Mononuclear cell (primary cell): ENCODE data around the gene UBASH3B. TPM values are rescaled to one million over a fixed set of nuclear protein-coding genes. Genes with fewer than 3 reads are reported as not detected.

Experiments used
- H3K27me3 ChIP-seq: 2 replicates; pipeline ENCODE4 v1.6.0; 2011; ENCODE audit warnings: low read length, control low read depth; ENCODE audit not compliant: insufficient read depth
- H3K4me1 ChIP-seq: 2 replicates; pipeline ENCODE4 v1.5.1; 2011; ENCODE audit warnings: mild to moderate bottlenecking, low read length, control low read depth; ENCODE audit not compliant: insufficient read depth
- H3K4me3 ChIP-seq: 2 replicates; pipeline ENCODE4 v1.5.1; 2011; ENCODE audit warnings: mild to moderate bottlenecking, low read length, moderate library complexity
- H3K9me3 ChIP-seq: 2 replicates; pipeline ENCODE4 v1.5.1; 2011; ENCODE audit warnings: low read depth, mild to moderate bottlenecking, control low read depth, low read length
- total RNA-seq: library from RNA; depleted of rRNA; stranded (reverse); fragments of >200 nt; gene quantifications from one replicate; pipeline ENCODE4 v1.2.3, GENCODE V29; 2012

UBASH3B gene
- total RNA-seq, 1 donor: 16.3 TPM

- Histone ChIP-seq H3K27me3 (no peaks in the 10 kb centered on the region), H3K4me3 (no peak overlapping the region), H3K4me1 (peaks cover 56% of the 10 kb centered on the region), H3K9me3 (no peaks in the 10 kb centered on the region)
These were observed 98.5 kb downstream of the UBASH3B start for GRCh38 chr11:122754028-122754427.

- Histone ChIP-seq H3K27me3 (no peaks in the 10 kb centered on the region), H3K9me3 (no peaks in the 10 kb centered on the region), H3K4me1 (peaks cover 49% of the 10 kb centered on the region), H3K4me3 (no peak overlapping the region)
These were observed 99.2 kb downstream of the UBASH3B start for GRCh38 chr11:122754553-122755322.

GRCh38 chr11:122755409-122755808, 99.9 kb downstream of the UBASH3B start:
- no peaks in the 10 kb centered on the region for H3K27me3 ChIP-seq
- peaks cover 42% of the 10 kb centered on the region for H3K4me1 ChIP-seq
- no peak overlapping the region for H3K4me3 ChIP-seq
- H3K9me3 ChIP-seq: no peaks in the 10 kb centered on the region

GRCh38 chr11:122755941-122756340, 100.4 kb downstream of the UBASH3B start:
- peaks cover 41% of the 10 kb centered on the region for H3K4me1 ChIP-seq
- H3K9me3 ChIP-seq: no peaks in the 10 kb centered on the region

GRCh38 chr11:122756417-122756816, 100.9 kb downstream of the UBASH3B start:
- H3K9me3 ChIP-seq: no peaks in the 10 kb centered on the region
- H3K27me3 ChIP-seq: no peaks in the 10 kb centered on the region

More at GRCh38 chr11:122755941-122756340, 100.4 kb downstream of the UBASH3B start:
- no peaks in the 10 kb centered on the region for H3K27me3 ChIP-seq
- no peak overlapping the region for H3K4me3 ChIP-seq

GRCh38 chr11:122757201-122757600, 101.7 kb downstream of the UBASH3B start:
- no peaks in the 10 kb centered on the region for H3K27me3 ChIP-seq
- H3K4me1 ChIP-seq: peaks cover 35% of the 10 kb centered on the region
- no peaks in the 10 kb centered on the region for H3K9me3 ChIP-seq
- H3K4me3 ChIP-seq: no peak overlapping the region

More at GRCh38 chr11:122756417-122756816, 100.9 kb downstream of the UBASH3B start:
- Histone ChIP-seq H3K4me1 (peaks cover 38% of the 10 kb centered on the region), H3K4me3 (no peak overlapping the region)

GRCh38 chr11:122758339-122758738, 102.8 kb downstream of the UBASH3B start:
- peaks cover 35% of the 10 kb centered on the region for H3K4me1 ChIP-seq
- no peaks in the 10 kb centered on the region for H3K9me3 ChIP-seq
- no peaks in the 10 kb centered on the region for H3K27me3 ChIP-seq
- H3K4me3 ChIP-seq: no peak overlapping the region

- Histone ChIP-seq H3K4me3 (no peak overlapping the region), H3K4me1 (peaks cover 35% of the 10 kb centered on the region), H3K9me3 (no peaks in the 10 kb centered on the region), H3K27me3 (no peaks in the 10 kb centered on the region)
These were observed 103.5 kb downstream of the UBASH3B start for GRCh38 chr11:122758974-122759373.

- Histone ChIP-seq H3K4me3 (no peak overlapping the region), H3K27me3 (no peaks in the 10 kb centered on the region), H3K4me1 (no peaks in the 10 kb centered on the region), H3K9me3 (no peaks in the 10 kb centered on the region)
These were observed 107.6 kb downstream of the UBASH3B start for GRCh38 chr11:122763108-122763507.

GRCh38 chr11:122764371-122765090, 109.0 kb downstream of the UBASH3B start:
- no peaks in the 10 kb centered on the region for H3K9me3 ChIP-seq
- no peaks in the 10 kb centered on the region for H3K4me1 ChIP-seq
- H3K27me3 ChIP-seq: no peaks in the 10 kb centered on the region
- no peak overlapping the region for H3K4me3 ChIP-seq

- H3K9me3 ChIP-seq: no peaks in the 10 kb centered on the region
- H3K4me1 ChIP-seq: no peaks in the 10 kb centered on the region
- H3K27me3 ChIP-seq: no peaks in the 10 kb centered on the region
- H3K4me3 ChIP-seq: no peak overlapping the region
These were observed 110.1 kb downstream of the UBASH3B start for GRCh38 chr11:122765487-122766131.

- Histone ChIP-seq H3K4me3 (no peak overlapping the region), H3K27me3 (no peaks in the 10 kb centered on the region), H3K9me3 (no peaks in the 10 kb centered on the region), H3K4me1 (no peaks in the 10 kb centered on the region)
These were observed 113.7 kb downstream of the UBASH3B start for GRCh38 chr11:122769126-122769780.

GRCh38 chr11:122772945-122773344, 117.4 kb downstream of the UBASH3B start:
- H3K4me3 ChIP-seq: no peak overlapping the region
- no peaks in the 10 kb centered on the region for H3K4me1 ChIP-seq
- H3K27me3 ChIP-seq: no peaks in the 10 kb centered on the region
- H3K9me3 ChIP-seq: no peaks in the 10 kb centered on the region

- no peaks in the 10 kb centered on the region for H3K27me3 ChIP-seq
- H3K9me3 ChIP-seq: no peaks in the 10 kb centered on the region
- no peak overlapping the region for H3K4me3 ChIP-seq
- no peaks in the 10 kb centered on the region for H3K4me1 ChIP-seq
These were observed 118.3 kb downstream of the UBASH3B start for GRCh38 chr11:122773781-122774266.
